HL-60 (cell line): ENCODE results near the gene EIF6.

Source experiments
- DNase-seq, 2 experiments: peaks; one replicate each; pipeline ENCODE4 v3.0.0-alpha.2; 2010 to 2020; ENCODE audit warnings: low read depth in 1 of 2, low spot score in 1 of 2
- H3K27ac ChIP-seq: fragments of 250-450 bp; sonication (Bioruptor Pico); replicated peaks from 2 replicates; pipeline ENCODE4 v1.5.1; 2020; ENCODE audit warnings: mild to moderate bottlenecking, moderate library complexity
- H3K27me3 ChIP-seq: fragments of 250-450 bp; sonication (Bioruptor Pico); 2 replicates; pipeline ENCODE4 v1.5.1; 2021; ENCODE audit warnings: mild to moderate bottlenecking, moderate library complexity; ENCODE audit not compliant: insufficient read depth, poor library complexity, severe bottlenecking
- H3K4me3 ChIP-seq: replicated peaks from 2 replicates; pipeline ENCODE4 v1.5.1; 2011; ENCODE audit warnings: mild to moderate bottlenecking, control low read depth, low read length; ENCODE audit not compliant: insufficient read depth
- GABPA ChIP-seq: IDR thresholded peaks from 2 replicates; pipeline ENCODE4 v1.6.1; 2012; ENCODE audit warnings: low read depth
- POLR2AphosphoS5 ChIP-seq: IDR thresholded peaks from 2 replicates; pipeline ENCODE4 v1.6.1; 2012; ENCODE audit warnings: low read depth
- REST ChIP-seq: IDR thresholded peaks from 2 replicates; pipeline ENCODE4 v1.6.1; 2012; ENCODE audit warnings: low read depth; ENCODE audit not compliant: insufficient replicate concordance
- SPI1 ChIP-seq: IDR thresholded peaks from 2 replicates; pipeline ENCODE4 v1.6.1; 2012; ENCODE audit warnings: low read depth, mild to moderate bottlenecking, borderline replicate concordance
- TF ChIP-seq, protein P1 (sequence below): IDR thresholded peaks from one replicate; pipeline ENCODE4 v1.5.1; 2011; ENCODE audit warnings: low read length, control low read depth, inconsistent platforms; ENCODE audit not compliant: insufficient read depth

Gene EIF6

DNA sequence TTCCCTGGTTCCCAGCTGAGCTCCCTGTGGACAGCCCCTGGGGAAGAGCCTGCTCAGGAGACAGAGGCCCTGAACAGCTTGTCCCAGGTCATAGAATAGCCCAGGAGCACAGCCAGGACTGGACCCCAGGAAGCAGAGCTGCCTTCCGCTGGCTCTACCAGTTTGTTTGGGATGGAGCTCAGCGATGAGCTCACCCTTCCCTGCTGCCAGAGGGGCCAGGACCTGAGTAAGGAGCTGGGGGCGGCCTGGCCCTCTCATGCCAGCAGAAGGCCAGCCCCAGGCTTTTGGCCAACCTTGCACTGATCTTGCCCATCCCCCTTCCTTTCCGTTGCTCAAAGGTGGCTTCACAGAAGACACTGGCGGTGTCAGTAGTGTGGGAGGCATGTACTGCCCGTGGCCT, 24.1 kb downstream of the EIF6 start:
- H3K4me3 ChIP-seq, result no peak overlapping the region
- DNase-seq, result no peak
- no peaks in the 10 kb centered on the region for H3K27me3 ChIP-seq
- H3K27ac ChIP-seq, result no peak overlapping the region
- TF ChIP-seq POLR2AphosphoS5, result no peak
- TF ChIP-seq SPI1, result no peak
- TF ChIP-seq GABPA, result no peak
- TF ChIP-seq, protein P1, sequence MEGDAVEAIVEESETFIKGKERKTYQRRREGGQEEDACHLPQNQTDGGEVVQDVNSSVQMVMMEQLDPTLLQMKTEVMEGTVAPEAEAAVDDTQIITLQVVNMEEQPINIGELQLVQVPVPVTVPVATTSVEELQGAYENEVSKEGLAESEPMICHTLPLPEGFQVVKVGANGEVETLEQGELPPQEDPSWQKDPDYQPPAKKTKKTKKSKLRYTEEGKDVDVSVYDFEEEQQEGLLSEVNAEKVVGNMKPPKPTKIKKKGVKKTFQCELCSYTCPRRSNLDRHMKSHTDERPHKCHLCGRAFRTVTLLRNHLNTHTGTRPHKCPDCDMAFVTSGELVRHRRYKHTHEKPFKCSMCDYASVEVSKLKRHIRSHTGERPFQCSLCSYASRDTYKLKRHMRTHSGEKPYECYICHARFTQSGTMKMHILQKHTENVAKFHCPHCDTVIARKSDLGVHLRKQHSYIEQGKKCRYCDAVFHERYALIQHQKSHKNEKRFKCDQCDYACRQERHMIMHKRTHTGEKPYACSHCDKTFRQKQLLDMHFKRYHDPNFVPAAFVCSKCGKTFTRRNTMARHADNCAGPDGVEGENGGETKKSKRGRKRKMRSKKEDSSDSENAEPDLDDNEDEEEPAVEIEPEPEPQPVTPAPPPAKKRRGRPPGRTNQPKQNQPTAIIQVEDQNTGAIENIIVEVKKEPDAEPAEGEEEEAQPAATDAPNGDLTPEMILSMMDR, result no peak
- no peak for TF ChIP-seq REST

DNA sequence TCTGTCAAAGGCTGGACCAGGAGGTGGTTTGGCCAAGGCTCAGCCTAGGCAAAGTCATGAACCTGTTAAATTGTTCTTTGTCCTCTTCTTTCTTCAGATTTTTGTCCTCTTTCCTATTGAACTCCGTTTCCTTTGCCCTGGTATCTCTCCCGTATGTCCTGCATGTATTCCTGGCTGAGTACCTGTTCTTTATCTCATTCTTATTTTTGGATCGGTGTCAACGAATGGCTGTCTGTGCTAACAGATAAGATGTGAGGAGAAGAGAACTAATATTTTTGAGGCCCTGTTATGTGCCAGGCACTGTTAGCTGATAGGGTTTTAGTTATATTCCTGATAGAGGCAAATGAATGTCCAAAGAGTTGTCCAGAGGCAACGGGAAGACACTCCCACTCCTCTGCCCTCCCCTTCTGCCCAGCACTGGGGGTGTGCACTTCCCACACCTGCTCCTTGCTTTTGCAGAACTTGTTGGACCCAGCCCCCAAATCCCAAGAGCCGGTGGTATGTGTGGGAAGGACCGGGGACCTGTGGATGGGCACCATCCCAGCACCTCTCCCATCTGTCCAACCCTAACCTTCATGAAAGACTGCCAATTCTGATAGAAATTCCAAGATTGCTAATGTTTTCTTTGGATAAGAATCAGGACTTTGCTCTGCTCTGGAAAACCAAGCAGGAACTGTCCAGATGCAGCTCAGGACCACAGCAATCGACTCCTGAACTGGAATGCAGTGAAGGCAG, 27.2 kb downstream of the EIF6 start:
- DNase-seq, result no peak
- no peak overlapping the region for H3K4me3 ChIP-seq
- H3K27me3 ChIP-seq, result no peaks in the 10 kb centered on the region
- no peak overlapping the region for H3K27ac ChIP-seq
- no peak for TF ChIP-seq REST
- no peak for TF ChIP-seq POLR2AphosphoS5
- TF ChIP-seq GABPA, result no peak
- TF ChIP-seq, protein P1, result no peak
- TF ChIP-seq SPI1, result no peak

- no peak for DNase-seq
- Histone ChIP-seq H3K27me3 (no peaks in the 10 kb centered on the region), H3K4me3 (no peak overlapping the region), H3K27ac (no peak overlapping the region)
- TF ChIP-seq GABPA, result no peak
- TF ChIP-seq REST, result no peak
- TF ChIP-seq, protein P1, result no peak
- TF ChIP-seq SPI1, result no peak
- TF ChIP-seq POLR2AphosphoS5, result no peak
Measured at GRCh38 chr20:35254448-35254999, 30.0 kb downstream of the EIF6 start.
